ENCODE data around the gene CACNG3. TPM values are rescaled to one million over a fixed set of nuclear protein-coding genes. Genes with fewer than 3 reads are reported as not detected.
"Not testable (repeated sequence)": the region's sequence is repeated elsewhere in the genome, so short reads cannot be mapped to it uniquely, and the experiment has no call there.

The CACNG3 gene
- total RNA-seq, 1 donor from 2014 or later: not detected

DNA sequence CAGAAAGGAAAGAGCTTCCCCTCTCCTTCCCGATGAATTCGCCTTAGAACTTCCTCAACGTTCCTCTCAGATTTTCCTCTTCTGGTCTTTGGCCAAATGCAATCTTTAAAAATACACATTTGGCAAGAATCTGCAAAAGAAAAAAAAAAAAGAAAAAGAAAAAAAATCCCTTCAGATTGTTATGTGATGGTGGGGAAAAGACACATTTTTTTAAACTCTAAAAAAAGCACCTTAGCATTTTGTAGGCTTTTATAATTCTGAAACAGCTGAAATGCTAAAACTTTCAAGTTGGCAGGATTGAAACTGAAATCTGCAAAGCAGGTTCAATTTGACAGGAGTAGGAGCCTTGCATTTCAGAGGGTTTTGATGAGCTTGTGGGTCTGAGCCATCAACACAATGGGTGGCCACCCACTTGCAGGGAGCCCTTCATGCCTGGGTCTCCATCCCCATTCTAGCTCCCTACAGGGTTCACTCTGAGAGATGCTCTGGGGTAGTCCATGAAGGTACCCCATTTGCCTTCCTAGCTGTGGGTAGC is 33.1 kb downstream of the CACNG3 start:
- TF ChIP-seq, protein P1, sequence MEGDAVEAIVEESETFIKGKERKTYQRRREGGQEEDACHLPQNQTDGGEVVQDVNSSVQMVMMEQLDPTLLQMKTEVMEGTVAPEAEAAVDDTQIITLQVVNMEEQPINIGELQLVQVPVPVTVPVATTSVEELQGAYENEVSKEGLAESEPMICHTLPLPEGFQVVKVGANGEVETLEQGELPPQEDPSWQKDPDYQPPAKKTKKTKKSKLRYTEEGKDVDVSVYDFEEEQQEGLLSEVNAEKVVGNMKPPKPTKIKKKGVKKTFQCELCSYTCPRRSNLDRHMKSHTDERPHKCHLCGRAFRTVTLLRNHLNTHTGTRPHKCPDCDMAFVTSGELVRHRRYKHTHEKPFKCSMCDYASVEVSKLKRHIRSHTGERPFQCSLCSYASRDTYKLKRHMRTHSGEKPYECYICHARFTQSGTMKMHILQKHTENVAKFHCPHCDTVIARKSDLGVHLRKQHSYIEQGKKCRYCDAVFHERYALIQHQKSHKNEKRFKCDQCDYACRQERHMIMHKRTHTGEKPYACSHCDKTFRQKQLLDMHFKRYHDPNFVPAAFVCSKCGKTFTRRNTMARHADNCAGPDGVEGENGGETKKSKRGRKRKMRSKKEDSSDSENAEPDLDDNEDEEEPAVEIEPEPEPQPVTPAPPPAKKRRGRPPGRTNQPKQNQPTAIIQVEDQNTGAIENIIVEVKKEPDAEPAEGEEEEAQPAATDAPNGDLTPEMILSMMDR (IDR thresholded peaks at IDR 0.05): no peak
- Histone ChIP-seq H3K9me3 (no peaks in the 10 kb centered on the region), H3K27me3 (no peaks in the 10 kb centered on the region), H3K4me1 (no peaks in the 10 kb centered on the region), H3K36me3 (no peaks in the 10 kb centered on the region), H3K4me3 (no peak overlapping the region), H3K27ac (no peak overlapping the region)
- DNase-seq (ENCODE audit: low spot score in 2 of 2): no peak
- intact Hi-C loops (cut with DNase I): no loop called here

DNA sequence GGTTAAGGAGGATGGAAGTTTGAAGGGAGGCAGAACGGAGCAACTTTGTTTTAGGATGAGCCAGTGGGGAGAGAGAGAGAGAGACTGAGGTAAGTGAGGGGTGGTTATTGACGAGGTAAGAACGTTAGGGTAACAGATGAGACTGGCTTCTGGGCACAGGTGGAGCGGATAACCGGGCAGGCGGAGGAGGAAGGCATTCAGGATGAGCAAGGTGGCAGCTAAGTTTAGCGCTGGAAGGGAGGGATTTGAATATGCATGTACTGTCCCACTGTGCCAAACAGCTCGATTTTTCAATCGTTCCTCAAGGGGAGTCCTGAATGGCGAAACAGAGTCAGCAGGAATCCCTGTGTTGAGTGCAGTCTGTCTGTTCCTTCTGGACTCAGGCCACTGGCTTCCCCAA is 35.8 kb downstream of the CACNG3 start:
- H3K4me3 ChIP-seq: no peak overlapping the region
- H3K36me3 ChIP-seq: no peaks in the 10 kb centered on the region
- intact Hi-C loops (cut with DNase I): no loop called here
- H3K27me3 ChIP-seq: no peaks in the 10 kb centered on the region
- TF ChIP-seq, protein P1 (IDR thresholded peaks at IDR 0.05): no peak
- H3K4me1 ChIP-seq: no peaks in the 10 kb centered on the region
- no peaks in the 10 kb centered on the region for H3K9me3 ChIP-seq
- no peak overlapping the region for H3K27ac ChIP-seq
- DNase-seq (ENCODE audit: low spot score in 2 of 2): no peak

DNA sequence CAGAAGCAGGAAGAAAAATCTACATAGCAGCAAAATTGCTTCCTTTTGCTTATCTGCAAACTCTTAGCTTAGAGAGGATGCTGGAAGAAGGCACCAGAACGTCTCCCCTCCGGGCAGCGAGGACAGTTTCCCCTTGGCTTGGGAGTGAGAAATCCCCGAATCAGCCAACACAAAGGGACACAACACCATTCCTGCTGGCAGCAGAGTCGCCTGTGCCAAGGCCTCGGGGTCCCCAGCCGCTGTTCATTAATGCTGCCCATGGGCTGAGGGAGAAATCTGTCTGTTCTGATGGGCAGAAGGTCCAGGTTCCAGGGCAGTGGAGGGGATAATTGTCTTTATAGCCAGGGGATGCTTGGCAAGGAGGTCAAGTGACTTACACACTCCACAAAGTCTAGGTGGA is 38.0 kb downstream of the CACNG3 start:
- Histone ChIP-seq H3K4me3 (no peak overlapping the region), H3K9me3 (no peaks in the 10 kb centered on the region), H3K27me3 (no peaks in the 10 kb centered on the region), H3K27ac (no peak overlapping the region), H3K36me3 (no peaks in the 10 kb centered on the region), H3K4me1 (no peaks in the 10 kb centered on the region)
- intact Hi-C loops (cut with DNase I): no loop called here
- no peak for DNase-seq (ENCODE audit: low spot score in 2 of 2)
- TF ChIP-seq, protein P1 (IDR thresholded peaks at IDR 0.05): no peak

DNA sequence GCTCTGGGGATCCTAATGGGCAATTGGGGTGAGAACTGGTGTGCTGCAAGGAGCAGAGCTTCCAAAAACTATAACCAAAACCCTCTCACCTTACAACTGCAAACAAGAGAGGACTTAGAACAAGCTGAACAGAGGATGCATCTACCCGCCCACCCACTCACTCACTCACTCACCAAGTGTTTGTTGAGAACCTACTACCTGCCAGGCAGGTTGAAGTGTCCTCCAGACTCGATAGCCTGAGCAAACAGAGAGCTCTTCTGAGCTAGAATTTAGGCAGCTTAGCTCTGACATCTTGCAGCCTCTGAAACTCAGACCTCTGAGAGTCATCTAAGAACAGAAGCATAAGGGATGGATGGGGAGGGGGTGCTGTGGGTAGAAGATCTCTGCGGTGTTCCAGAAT is 41.2 kb downstream of the CACNG3 start:
- Histone ChIP-seq H3K4me3 (no peak overlapping the region), H3K27ac (no peak overlapping the region), H3K4me1 (no peaks in the 10 kb centered on the region), H3K9me3 (no peaks in the 10 kb centered on the region), H3K36me3 (no peaks in the 10 kb centered on the region), H3K27me3 (no peaks in the 10 kb centered on the region)
- TF ChIP-seq, protein P1 (IDR thresholded peaks at IDR 0.05): no peak
- DNase-seq (ENCODE audit: low spot score in 2 of 2): no peak
- intact Hi-C loops (cut with DNase I): no loop called here

DNA sequence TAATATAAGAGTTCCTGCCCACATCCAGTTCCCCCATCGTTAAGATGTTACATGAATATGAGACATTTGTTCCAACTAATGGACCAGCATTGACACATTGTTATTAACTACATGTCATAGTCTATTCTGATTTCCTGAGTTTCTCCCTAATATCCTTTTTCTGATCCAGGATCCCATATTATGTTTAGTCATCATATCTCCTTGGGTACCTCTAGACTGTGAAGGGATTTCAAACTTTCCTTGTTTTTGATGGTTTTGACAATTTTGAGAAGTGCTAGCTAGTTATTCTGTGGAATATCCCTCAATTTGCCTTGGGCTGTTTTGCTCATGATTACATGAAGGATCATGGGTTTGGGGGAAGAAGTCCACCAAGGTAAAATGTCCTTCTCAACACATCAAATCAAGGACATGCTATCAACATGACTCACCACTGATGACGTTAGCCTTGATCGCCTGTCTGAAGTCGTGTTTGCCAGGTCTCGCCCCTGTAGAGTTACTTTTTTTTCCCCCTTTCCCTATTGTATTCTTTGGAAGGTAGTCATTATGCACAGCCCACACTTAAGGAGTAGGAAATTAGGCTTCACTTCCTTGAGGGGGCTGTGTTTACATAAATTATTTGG is 42.5 kb downstream of the CACNG3 start:
- Histone ChIP-seq H3K27me3 (no peaks in the 10 kb centered on the region), H3K9me3 (no peaks in the 10 kb centered on the region), H3K27ac (no peak overlapping the region), H3K4me3 (no peak overlapping the region), H3K4me1 (no peaks in the 10 kb centered on the region), H3K36me3 (no peaks in the 10 kb centered on the region)
- no peak for DNase-seq (ENCODE audit: low spot score in 2 of 2)
- TF ChIP-seq, protein P1 (IDR thresholded peaks at IDR 0.05): no peak
- intact Hi-C loops (cut with DNase I): no loop called here

DNA sequence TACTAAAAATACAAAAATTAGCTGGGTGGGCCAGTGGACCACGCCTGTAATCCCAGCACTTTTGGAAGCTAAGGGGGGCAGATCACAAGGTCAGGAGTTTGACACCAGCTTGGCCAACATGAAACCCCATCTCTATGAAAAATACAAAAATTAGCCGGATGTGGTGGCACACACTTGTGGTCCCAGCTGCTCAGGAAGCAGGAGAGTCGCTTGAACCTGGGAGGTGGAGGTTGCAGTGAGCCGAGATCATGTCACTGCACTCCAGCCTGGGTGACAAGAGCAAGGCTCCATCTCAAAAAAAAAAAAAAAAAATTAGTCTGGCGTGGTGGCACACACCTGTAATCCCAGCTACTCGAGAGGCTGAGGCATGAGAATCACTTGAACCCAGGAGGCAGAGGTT is 44.6 kb downstream of the CACNG3 start:
- H3K4me3 ChIP-seq; H3K4me1 ChIP-seq; H3K9me3 ChIP-seq; intact Hi-C loops (cut with DNase I); H3K27ac ChIP-seq; DNase-seq (ENCODE audit: low spot score in 2 of 2); H3K27me3 ChIP-seq; H3K36me3 ChIP-seq: not testable (repeated sequence)

Measured in ascending aorta (tissue), 2 donors.